IMR-90 (cell line): Measurements from ENCODE around the gene ZNF133.

Experiments used
- CEBPB ChIP-seq: IDR thresholded peaks from 2 replicates; pipeline ENCODE4 v1.6.1; 2012; ENCODE audit warnings: low read depth, low read length, improper control_type of control experiment
- CHD1 ChIP-seq: IDR thresholded peaks from 2 replicates; pipeline ENCODE4 v1.6.1; 2012; ENCODE audit warnings: low read depth, low read length, improper control_type of control experiment
- CTCF ChIP-seq: conservative IDR thresholded peaks from 2 replicates; pipeline ENCODE4 v1.5.1; 2012; ENCODE audit warnings: mild to moderate bottlenecking, low read depth, low read length, improper control_type of control experiment
- ELK1 ChIP-seq: fragments of 150-350 bp; IDR thresholded peaks from 2 replicates; pipeline ENCODE4 v1.6.1; 2016; ENCODE audit warnings: low read depth, mild to moderate bottlenecking, low read length, moderate library complexity, borderline replicate concordance
- MAFK ChIP-seq: IDR thresholded peaks from 2 replicates; pipeline ENCODE4 v1.6.1; 2012; ENCODE audit warnings: low read depth, low read length, improper control_type of control experiment
- MAZ ChIP-seq: IDR thresholded peaks from 2 replicates; pipeline ENCODE4 v1.6.1; 2012; ENCODE audit warnings: low read depth, mild to moderate bottlenecking, low read length, improper control_type of control experiment, moderate library complexity, borderline replicate concordance
- MXI1 ChIP-seq: IDR thresholded peaks from 2 replicates; pipeline ENCODE4 v1.6.1; 2012; ENCODE audit warnings: low read depth, mild to moderate bottlenecking, low read length, moderate library complexity, borderline replicate concordance
- POLR2A ChIP-seq: IDR thresholded peaks from 2 replicates; pipeline ENCODE4 v1.6.1; 2012; ENCODE audit warnings: mild to moderate bottlenecking, low read depth, low read length
- USF2 ChIP-seq: fragments of 150-350 bp; IDR thresholded peaks from 2 replicates; pipeline ENCODE4 v1.6.1; 2017; ENCODE audit warnings: mild to moderate bottlenecking, antibody characterized with exemption, low read length, low read depth

- TF ChIP-seq CTCF (no peak), CEBPB (no peak), POLR2A (no peak), CHD1 (no peak), ELK1 (no peak), MAZ (no peak), MXI1 (no peak), MAFK (no peak), USF2 (no peak)
Observed at GRCh38 chr20:18259730-18260129, 28.6 kb upstream of the ZNF133 start.
